Smooth muscle cell (in vitro differentiated cells): ENCODE measurements around the gene HOOK1. TPM values are rescaled to one million over a fixed set of nuclear protein-coding genes. Genes with fewer than 3 reads are reported as not detected.

Source experiments
- DNase-seq: peaks from one replicate; lab custom pipeline; 2025; ENCODE audit not compliant: unreplicated experiment; lab: John Stamatoyannopoulos, UW
- H2AFZ ChIP-seq: fragments of 200-600 bp; sonication (generic); 2 replicates; pipeline ENCODE4 v1.6.0; 2016; ENCODE audit warnings: antibody characterized with exemption, low read depth, mild to moderate bottlenecking
- H3F3A ChIP-seq: fragments of 200-600 bp; sonication (generic); 2 replicates; pipeline ENCODE4 v1.6.0; 2017; ENCODE audit warnings: antibody characterized with exemption, low read depth
- H3K27ac ChIP-seq: fragments of 200-600 bp; sonication (generic); 2 replicates; pipeline ENCODE4 v1.5.1; 2016; ENCODE audit warnings: low read depth, mild to moderate bottlenecking
- H3K27me3 ChIP-seq: fragments of 200-600 bp; sonication (generic); 2 replicates; pipeline ENCODE4 v1.6.1; 2016; ENCODE audit warnings: low read depth, mild to moderate bottlenecking
- H3K36me3 ChIP-seq: fragments of 200-600 bp; sonication (generic); 2 replicates; pipeline ENCODE4 v1.5.1; 2016; ENCODE audit warnings: low read depth
- H3K4me1 ChIP-seq: fragments of 200-600 bp; sonication (generic); 2 replicates; pipeline ENCODE4 v1.5.1; 2016; ENCODE audit warnings: low read depth
- H3K4me2 ChIP-seq: fragments of 200-600 bp; sonication (generic); 2 replicates; pipeline ENCODE4 v1.6.0; 2016; ENCODE audit warnings: mild to moderate bottlenecking
- H3K4me3 ChIP-seq: fragments of 200-600 bp; sonication (generic); 2 replicates; pipeline ENCODE4 v1.5.1; 2016; ENCODE audit warnings: mild to moderate bottlenecking
- H3K79me2 ChIP-seq: fragments of 200-600 bp; sonication (generic); 2 replicates; pipeline ENCODE4 v1.6.0; 2016; ENCODE audit warnings: low read depth, mild to moderate bottlenecking
- H3K9ac ChIP-seq: fragments of 200-600 bp; sonication (generic); 2 replicates; pipeline ENCODE4 v1.6.0; 2016; ENCODE audit warnings: low read depth
- H3K9me3 ChIP-seq: fragments of 200-600 bp; sonication (generic); replicated peaks from 2 replicates; pipeline ENCODE4 v1.5.1; 2016; ENCODE audit warnings: low read depth
- H4K20me1 ChIP-seq: fragments of 200-600 bp; sonication (generic); 2 replicates; pipeline ENCODE4 v1.6.0; 2016; ENCODE audit warnings: low read depth
- CTCF ChIP-seq: fragments of 200-600 bp; sonication (generic); IDR thresholded peaks from 2 replicates; pipeline ENCODE4 v1.5.1; 2017; ENCODE audit warnings: borderline replicate concordance, mild to moderate bottlenecking, antibody characterized with exemption; ENCODE audit not compliant: insufficient read depth, poor library complexity, severe bottlenecking
- WGBS: methylation state at CpG from one replicate; pipeline ENCODE4 v1.1.7; 2016; ENCODE audit warnings: low lambda C conversion rate; 5-methylcytosine and 5-hydroxymethylcytosine counted together
- polyA plus RNA-seq: library from polyadenylated mRNA; unstranded; fragments of >200 nt; fragmentation: Nextera tagmentation; extraction: Ambion mirVana; gene quantifications from 2 replicates; pipeline ENCODE4 v1.2.1, GENCODE V29; 2016
- total RNA-seq: library from RNA; depleted of rRNA; stranded (reverse); fragments of >200 nt; gene quantifications from 2 replicates; pipeline ENCODE4 v1.2.3, GENCODE V29; 2014

Gene HOOK1
- total and polyA plus RNA-seq, 2 experiments from 2014 or later: 0.80 to 5.2 TPM

GRCh38 chr1:59856725-59857338, 42.1 kb downstream of the HOOK1 start:
- H3F3A ChIP-seq: no peaks in the 10 kb centered on the region
- H3K4me2 ChIP-seq: no peak overlapping the region
- H3K27ac ChIP-seq: no peak overlapping the region
- no peak overlapping the region for H3K4me3 ChIP-seq
- no peaks in the 10 kb centered on the region for H3K36me3 ChIP-seq
- no peaks in the 10 kb centered on the region for H3K27me3 ChIP-seq
- H3K4me1 ChIP-seq: peaks cover 4% of the 10 kb centered on the region
- no peak overlapping the region for H3K9ac ChIP-seq
- 92% methylated on average over 4 of the region's 4 CpGs for WGBS
- H3K9me3 ChIP-seq: no peaks in the 10 kb centered on the region
- no peak for TF ChIP-seq CTCF
- no peak for DNase-seq
- H3K79me2 ChIP-seq: no peaks in the 10 kb centered on the region
- no peaks in the 10 kb centered on the region for H4K20me1 ChIP-seq
- no peak overlapping the region for H2AFZ ChIP-seq

- H3K4me2 ChIP-seq: no peak overlapping the region
Measured at GRCh38 chr1:59857679-59858354, 43.1 kb downstream of the HOOK1 start.

GRCh38 chr1:59866462-59866861, 51.7 kb downstream of the HOOK1 start:
- Histone ChIP-seq H3K27ac (no peak overlapping the region), H3K4me1 (no peaks in the 10 kb centered on the region), H4K20me1 (no peaks in the 10 kb centered on the region), H3K27me3 (no peaks in the 10 kb centered on the region), H3K9ac (no peak overlapping the region), H3K79me2 (no peaks in the 10 kb centered on the region), H3K9me3 (no peaks in the 10 kb centered on the region), H3F3A (no peaks in the 10 kb centered on the region), H3K4me2 (no peak overlapping the region), H3K4me3 (no peak overlapping the region), H3K36me3 (no peaks in the 10 kb centered on the region), H2AFZ (no peak overlapping the region)
- 96% methylated on average over 2 of the region's 2 CpGs for WGBS
- TF ChIP-seq CTCF: no peak
- no peak for DNase-seq

More at GRCh38 chr1:59857679-59858354, 43.1 kb downstream of the HOOK1 start:
- no peak for TF ChIP-seq CTCF
- Histone ChIP-seq H3K9me3 (no peaks in the 10 kb centered on the region), H3K9ac (no peak overlapping the region), H3K36me3 (no peaks in the 10 kb centered on the region), H3K4me1 (peaks cover 4% of the 10 kb centered on the region), H4K20me1 (no peaks in the 10 kb centered on the region), H3F3A (no peaks in the 10 kb centered on the region), H3K27me3 (no peaks in the 10 kb centered on the region), H3K4me3 (no peak overlapping the region), H2AFZ (no peak overlapping the region), H3K79me2 (no peaks in the 10 kb centered on the region), H3K27ac (no peak overlapping the region)
- 96% methylated on average over 5 of the region's 5 CpGs for WGBS
- DNase-seq: no peak

- Histone ChIP-seq H3K4me1 (no peaks in the 10 kb centered on the region), H3K79me2 (no peaks in the 10 kb centered on the region), H3K27me3 (no peaks in the 10 kb centered on the region), H3K4me3 (no peak overlapping the region), H4K20me1 (no peaks in the 10 kb centered on the region), H2AFZ (no peak overlapping the region), H3K4me2 (no peak overlapping the region), H3K9me3 (peaks cover 1% of the 10 kb centered on the region), H3K9ac (no peak overlapping the region), H3F3A (no peaks in the 10 kb centered on the region), H3K36me3 (no peaks in the 10 kb centered on the region), H3K27ac (no peak overlapping the region)
- no peak for TF ChIP-seq CTCF
- no peak for DNase-seq
Measured at GRCh38 chr1:59871746-59872145, 57.0 kb downstream of the HOOK1 start.
